CD14-positive monocyte (primary cell): ENCODE measurements around the gene RBPMS2. TPM values are rescaled to one million over a fixed set of nuclear protein-coding genes. Genes with fewer than 3 reads are reported as not detected.

Experiments
- DNase-seq, 3 donors: peaks; one replicate each; pipeline ENCODE4 v3.0.0-alpha.2; 2011 to 2022
- H2AFZ ChIP-seq: 2 replicates; pipeline ENCODE4 v1.6.0; 2012; ENCODE audit warnings: mild to moderate bottlenecking, low read depth, low read length, inconsistent platforms; ENCODE audit not compliant: insufficient read depth, poor library complexity, severe bottlenecking
- H3K27ac ChIP-seq, 2 donors: 1 replicate in 1 of 2; 2 replicates in 1 of 2; pipeline ENCODE4 v1.5.1; 2012 to 2013; ENCODE audit warnings: low read length in 2 of 2, control low read depth in 1 of 2, inconsistent platforms in 1 of 2, low read depth in 1 of 2, mild to moderate bottlenecking in 1 of 2
- H3K27me3 ChIP-seq, 2 donors: one replicate each; pipeline versions ENCODE4 v1.6.0 to v1.6.1; 2011 to 2013; ENCODE audit warnings: low read length in 2 of 2; ENCODE audit not compliant: control insufficient read depth in 2 of 2, insufficient read depth in 2 of 2
- H3K36me3 ChIP-seq, 2 donors: replicated peaks in 1 of 2; 1 replicate in 1 of 2; 2 replicates in 1 of 2; pipeline versions ENCODE4 v1.5.1 to v1.6.1; 2012 to 2013; ENCODE audit warnings: low read length in 2 of 2, control low read depth in 1 of 2, inconsistent platforms in 1 of 2, mild to moderate bottlenecking in 1 of 2; ENCODE audit not compliant: insufficient read depth in 2 of 2, control insufficient read depth in 1 of 2
- H3K4me1 ChIP-seq, 2 donors: 1 replicate in 1 of 2; 2 replicates in 1 of 2; pipeline versions ENCODE4 v1.5.1 to v1.6.1; 2012 to 2013; ENCODE audit warnings: low read length in 2 of 2, control low read depth in 1 of 2, inconsistent platforms in 1 of 2, mild to moderate bottlenecking in 1 of 2, moderate library complexity in 1 of 2; ENCODE audit not compliant: insufficient read depth in 2 of 2, control insufficient read depth in 1 of 2
- H3K4me2 ChIP-seq: replicated peaks from 2 replicates; pipeline ENCODE3; 2012; ENCODE audit warnings: low read length, moderate library complexity, mild to moderate bottlenecking; ENCODE audit not compliant: poor library complexity, severe bottlenecking; ENCODE audit errors: extremely low read depth
- H3K4me3 ChIP-seq, 3 experiments: fragments of 200-600 bp in 1 of 3; sonication (generic) in 1 of 3; replicated peaks in 1 of 3; 1 replicate in 2 of 3; 2 replicates in 1 of 3; pipeline ENCODE4 v1.5.1; 2011 to 2013; ENCODE audit warnings: low read length in 3 of 3, mild to moderate bottlenecking in 3 of 3, control low read depth in 2 of 3, low read depth in 2 of 3, inconsistent platforms in 1 of 3, moderate library complexity in 1 of 3
- H3K79me2 ChIP-seq: 2 replicates; pipeline ENCODE4 v1.6.0; 2012; ENCODE audit warnings: mild to moderate bottlenecking, control low read depth, inconsistent platforms, low read length, moderate library complexity; ENCODE audit not compliant: insufficient read depth
- H3K9ac ChIP-seq: 2 replicates; pipeline ENCODE4 v1.6.0; 2017; ENCODE audit warnings: low read length, mild to moderate bottlenecking; ENCODE audit not compliant: insufficient read depth, poor library complexity, severe bottlenecking
- H3K9me3 ChIP-seq, 2 donors: replicated peaks in 1 of 2; 1 replicate in 1 of 2; 2 replicates in 1 of 2; pipeline versions ENCODE4 v1.5.1 to v1.6.1; 2012 to 2013; ENCODE audit warnings: low read length in 2 of 2, control low read depth in 1 of 2; ENCODE audit not compliant: control insufficient read depth in 1 of 2, insufficient read depth in 1 of 2
- H4K20me1 ChIP-seq: 2 replicates; pipeline ENCODE4 v1.6.0; 2012; ENCODE audit warnings: mild to moderate bottlenecking, low read length, control low read depth, moderate library complexity; ENCODE audit not compliant: insufficient read depth
- H3K27ac Mint-ChIP-seq, 7 donors: one replicate each; pipeline ENCODE4 v1.8.0; 2020; ENCODE audit warnings: mild to moderate bottlenecking in 7 of 7, mixed read lengths in 7 of 7, moderate library complexity in 6 of 7, inconsistent platforms in 2 of 7
- H3K27me3 Mint-ChIP-seq, 3 donors: one replicate each; pipeline ENCODE4 v1.8.0; 2021 to 2022; ENCODE audit warnings: low read depth in 3 of 3, mild to moderate bottlenecking in 3 of 3, mixed read lengths in 3 of 3, moderate library complexity in 3 of 3, inconsistent platforms in 1 of 3
- H3K36me3 Mint-ChIP-seq, 2 donors: one replicate each; pipeline ENCODE4 v1.8.0; 2020; ENCODE audit warnings: mixed read lengths in 2 of 2, inconsistent platforms in 1 of 2, mild to moderate bottlenecking in 1 of 2
- H3K4me1 Mint-ChIP-seq: one replicate; pipeline ENCODE4 v1.8.0; 2020; ENCODE audit warnings: mild to moderate bottlenecking, mixed read lengths
- H3K4me3 Mint-ChIP-seq, 2 donors: one replicate each; pipeline ENCODE4 v1.8.0; 2020; ENCODE audit warnings: mild to moderate bottlenecking in 2 of 2, mixed read lengths in 2 of 2, moderate library complexity in 1 of 2
- H3K9me3 Mint-ChIP-seq, 7 donors: one replicate each; pipeline ENCODE4 v1.8.0; 2020 to 2022; ENCODE audit warnings: mixed read lengths in 7 of 7, mild to moderate bottlenecking in 6 of 7, moderate library complexity in 6 of 7, inconsistent platforms in 2 of 7
- whole genome bisulfite sequencing: methylation state at CpG from one replicate; pipeline ENCODE4 v1.1.5; 2013; ENCODE audit warnings: missing lambda C conversion rate; ENCODE audit not compliant: insufficient coverage; 5-methylcytosine and 5-hydroxymethylcytosine counted together
- intact Hi-C, 2 donors: fragments of 100-400 bp; cut with micrococcal nuclease; formaldehyde crosslinking; loops; one replicate each; pipeline versions ENCODE4 v1.15.0 to v1.15.1; 2023
- polyA plus RNA-seq, 3 donors: library from polyadenylated mRNA; depleted of rRNA in 1 of 3; unstranded in 2 of 3; stranded (reverse) in 1 of 3; fragments of 300-500 nt in 2 of 3; fragments of >200 nt in 1 of 3; fragmentation: Illumina TruSeq in 2 of 3; gene quantifications; 1 replicate in 2 of 3; 2 replicates in 1 of 3; pipeline ENCODE4 v1.2.3, GENCODE V29; 2012 to 2021
- TF ChIP-seq, protein P1 (sequence below): fragments of 200-600 bp; IDR thresholded peaks from one replicate; pipeline ENCODE4 v1.8.0; 2022; ENCODE audit warnings: antibody characterized with exemption, mild to moderate bottlenecking

The RBPMS2 gene
- polyA plus RNA-seq, 3 donors, result not detected

DNA sequence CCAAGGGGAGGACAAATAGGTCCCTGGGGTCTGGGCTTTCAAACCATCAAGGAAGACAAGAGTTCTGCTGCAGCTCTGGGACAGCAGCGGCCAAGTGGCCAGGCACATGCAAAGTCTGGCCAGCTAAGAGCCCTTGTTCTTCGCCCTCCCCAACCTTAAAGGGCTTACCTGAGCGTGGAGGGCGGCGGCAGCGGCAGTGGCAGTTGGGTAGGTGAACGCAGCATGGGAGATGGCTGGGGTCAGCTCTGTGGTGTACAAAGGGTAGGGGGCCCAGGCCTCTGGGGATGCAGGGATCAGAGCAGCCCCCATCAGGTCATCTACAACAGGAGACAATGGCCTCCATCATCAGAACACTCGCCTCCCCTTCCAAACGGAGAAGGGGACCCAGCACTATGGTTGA lies 27.1 kb downstream of the RBPMS2 start:
- WGBS, result 100% methylated on average over 3 of the region's 9 CpGs
- H3K9ac ChIP-seq, result no peak overlapping the region
- Mint-ChIP-seq H3K4me3 (no peak overlapping the region), H3K4me1 (no peaks in the 10 kb centered on the region), H3K27me3 (peaks cover 6 to 27% (median 22%) of the 10 kb centered on the region in 3 donors), H3K36me3 (no peaks in the 10 kb centered on the region), H3K9me3 (no peaks in the 10 kb centered on the region), H3K27ac (no peak overlapping the region)
- no peak overlapping the region for H3K27ac ChIP-seq
- H3K36me3 ChIP-seq, result no peaks in the 10 kb centered on the region
- H3K9me3 ChIP-seq, result no peaks in the 10 kb centered on the region
- H4K20me1 ChIP-seq, result no peaks in the 10 kb centered on the region
- H2AFZ ChIP-seq, result no peak overlapping the region
- no peak overlapping the region for H3K4me2 ChIP-seq
- TF ChIP-seq, protein P1, sequence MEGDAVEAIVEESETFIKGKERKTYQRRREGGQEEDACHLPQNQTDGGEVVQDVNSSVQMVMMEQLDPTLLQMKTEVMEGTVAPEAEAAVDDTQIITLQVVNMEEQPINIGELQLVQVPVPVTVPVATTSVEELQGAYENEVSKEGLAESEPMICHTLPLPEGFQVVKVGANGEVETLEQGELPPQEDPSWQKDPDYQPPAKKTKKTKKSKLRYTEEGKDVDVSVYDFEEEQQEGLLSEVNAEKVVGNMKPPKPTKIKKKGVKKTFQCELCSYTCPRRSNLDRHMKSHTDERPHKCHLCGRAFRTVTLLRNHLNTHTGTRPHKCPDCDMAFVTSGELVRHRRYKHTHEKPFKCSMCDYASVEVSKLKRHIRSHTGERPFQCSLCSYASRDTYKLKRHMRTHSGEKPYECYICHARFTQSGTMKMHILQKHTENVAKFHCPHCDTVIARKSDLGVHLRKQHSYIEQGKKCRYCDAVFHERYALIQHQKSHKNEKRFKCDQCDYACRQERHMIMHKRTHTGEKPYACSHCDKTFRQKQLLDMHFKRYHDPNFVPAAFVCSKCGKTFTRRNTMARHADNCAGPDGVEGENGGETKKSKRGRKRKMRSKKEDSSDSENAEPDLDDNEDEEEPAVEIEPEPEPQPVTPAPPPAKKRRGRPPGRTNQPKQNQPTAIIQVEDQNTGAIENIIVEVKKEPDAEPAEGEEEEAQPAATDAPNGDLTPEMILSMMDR, result no peak
- intact Hi-C loops, result no loop called here
- DNase-seq, result no peak
- H3K4me1 ChIP-seq, result no peaks in the 10 kb centered on the region
- no peak overlapping the region for H3K4me3 ChIP-seq
- no peaks in the 10 kb centered on the region for H3K79me2 ChIP-seq
- no peaks in the 10 kb centered on the region for H3K27me3 ChIP-seq

DNA sequence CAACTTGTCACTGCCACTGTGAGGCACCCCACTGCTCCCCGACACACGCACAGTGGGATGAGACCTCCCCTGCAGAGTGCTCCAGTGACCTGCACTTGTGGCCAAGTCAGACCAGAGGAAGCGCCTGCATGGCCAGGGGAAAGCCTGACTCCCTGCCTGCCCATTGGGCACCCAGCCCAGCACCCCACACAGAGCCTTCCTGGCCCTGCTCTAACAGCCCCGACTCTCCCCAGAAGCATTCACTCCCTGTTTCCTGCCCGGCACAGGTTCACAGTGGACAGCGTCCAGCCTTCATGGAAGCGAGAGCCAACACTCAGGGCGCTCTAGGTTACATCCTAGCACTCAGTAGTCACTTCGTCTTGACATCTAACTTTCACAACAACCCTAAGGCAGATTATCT lies 27.8 kb downstream of the RBPMS2 start:
- Mint-ChIP-seq H3K27me3 (peaks cover 5 to 27% (median 23%) of the 10 kb centered on the region in 3 donors), H3K36me3 (no peaks in the 10 kb centered on the region), H3K27ac (peak overlapping the region in 1 of 7 donors; percentile 64), H3K4me3 (no peak overlapping the region), H3K4me1 (no peaks in the 10 kb centered on the region), H3K9me3 (no peaks in the 10 kb centered on the region)
- H4K20me1 ChIP-seq, result no peaks in the 10 kb centered on the region
- H3K4me3 ChIP-seq, result no peak overlapping the region
- H2AFZ ChIP-seq, result no peak overlapping the region
- no peak overlapping the region for H3K9ac ChIP-seq
- no peak for DNase-seq
- H3K36me3 ChIP-seq, result no peaks in the 10 kb centered on the region
- H3K27ac ChIP-seq, result no peak overlapping the region
- H3K9me3 ChIP-seq, result no peaks in the 10 kb centered on the region
- no peaks in the 10 kb centered on the region for H3K27me3 ChIP-seq
- no peaks in the 10 kb centered on the region for H3K79me2 ChIP-seq
- TF ChIP-seq, protein P1, result no peak
- no peak overlapping the region for H3K4me2 ChIP-seq
- intact Hi-C loops, result no loop called here
- 78% methylated on average over 7 of the region's 9 CpGs for WGBS
- no peaks in the 10 kb centered on the region for H3K4me1 ChIP-seq
